IMR-90 (cell line): ENCODE measurements around the gene RSBN1L. TPM values are rescaled to one million over a fixed set of nuclear protein-coding genes. Genes with fewer than 3 reads are reported as not detected.

Source experiments
- ATAC-seq: fragments of 200-7000 bp; cut with Tn5 transposase; 2 replicates; pipeline ENCODE4 v1.9.1; 2020; ENCODE audit warnings: low read depth, mild to moderate bottlenecking, moderate library complexity
- BruUV-seq: library from RNA; stranded (reverse); fragments of 400-500 nt; replicated peaks from 2 replicates; lab custom pipeline; 2021; lab: Mats Ljungman, UMichigan
- CTCF ChIA-PET: fragments of 300-600 bp; formaldehyde crosslinking; extraction: SDS; loops from one replicate; lab custom pipeline; 2021; ENCODE audit warnings: antibody characterized with exemption; lab: Yijun Ruan, JAX
- POLR2A ChIA-PET: fragments of 300-600 bp; sonication (Branson Sonifier 250); formaldehyde crosslinking; loops from one replicate; lab custom pipeline; 2022; ENCODE audit warnings: antibody characterized with exemption; ENCODE audit not compliant: unreplicated experiment; lab: Charles Lee
- DNase-seq: peaks from one replicate; pipeline ENCODE4 v3.0.0; 2013
- H2AFZ ChIP-seq: replicated peaks from 2 replicates; pipeline ENCODE3; 2013; ENCODE audit warnings: low read length, mild to moderate bottlenecking; ENCODE audit not compliant: poor library complexity
- H2AK5ac ChIP-seq: 2 replicates; pipeline ENCODE4 v1.6.1; 2013; ENCODE audit warnings: low read depth, low read length, inconsistent platforms
- H2AK9ac ChIP-seq: replicated peaks from 2 replicates; pipeline ENCODE3; 2013; ENCODE audit warnings: mild to moderate bottlenecking, low read depth, low read length, moderate library complexity; ENCODE audit not compliant: poor library complexity
- H2BK120ac ChIP-seq: 2 replicates; pipeline ENCODE4 v1.6.1; 2013; ENCODE audit warnings: low read depth, low read length, inconsistent platforms
- H2BK15ac ChIP-seq: 3 replicates; pipeline ENCODE4 v1.6.1; 2013; ENCODE audit warnings: low read depth, low read length, inconsistent platforms
- H2BK20ac ChIP-seq: 2 replicates; pipeline ENCODE4 v1.6.1; 2013; ENCODE audit warnings: low read depth, mild to moderate bottlenecking, inconsistent platforms, low read length, moderate library complexity
- H2BK5ac ChIP-seq: 2 replicates; pipeline ENCODE4 v1.6.1; 2013; ENCODE audit warnings: mild to moderate bottlenecking, low read depth, low read length, inconsistent platforms; ENCODE audit not compliant: poor library complexity, severe bottlenecking
- H3K14ac ChIP-seq: replicated peaks from 2 replicates; pipeline ENCODE4 v1.6.1; 2013; ENCODE audit warnings: low read depth, low read length, inconsistent platforms
- H3K18ac ChIP-seq: 2 replicates; pipeline ENCODE4 v1.6.1; 2013; ENCODE audit warnings: low read depth, low read length, control low read depth
- H3K23ac ChIP-seq: 2 replicates; pipeline ENCODE4 v1.6.1; 2013; ENCODE audit warnings: low read depth, low read length, inconsistent platforms
- H3K27ac ChIP-seq: 2 replicates; pipeline ENCODE4 v1.5.1; 2013; ENCODE audit warnings: mild to moderate bottlenecking, control low read depth, low read length; ENCODE audit not compliant: insufficient read depth
- H3K27me3 ChIP-seq: 2 replicates; pipeline ENCODE4 v1.6.1; 2013; ENCODE audit warnings: low read length; ENCODE audit not compliant: control insufficient read depth, insufficient read depth
- H3K36me3 ChIP-seq: 2 replicates; pipeline ENCODE4 v1.6.1; 2013; ENCODE audit warnings: low read length, mixed read lengths; ENCODE audit not compliant: control insufficient read depth, insufficient read depth
- H3K4ac ChIP-seq: 2 replicates; pipeline ENCODE4 v1.6.1; 2013; ENCODE audit warnings: low read depth, low read length, inconsistent platforms
- H3K4me1 ChIP-seq: 2 replicates; pipeline ENCODE4 v1.6.1; 2013; ENCODE audit warnings: low read length, mixed read lengths; ENCODE audit not compliant: control insufficient read depth, insufficient read depth
- H3K4me2 ChIP-seq: 2 replicates; pipeline ENCODE4 v1.6.1; 2013; ENCODE audit warnings: low read depth, mild to moderate bottlenecking, control low read depth, low read length, moderate library complexity
- H3K4me3 ChIP-seq: 2 replicates; pipeline ENCODE4 v1.5.1; 2013; ENCODE audit warnings: low read depth, mild to moderate bottlenecking, control low read depth, low read length, moderate library complexity; ENCODE audit not compliant: insufficient read depth
- H3K56ac ChIP-seq: 2 replicates; pipeline ENCODE4 v1.6.1; 2013; ENCODE audit warnings: low read length, inconsistent platforms; ENCODE audit not compliant: insufficient read depth; ENCODE audit errors: extremely low read depth
- H3K79me1 ChIP-seq, 2 experiments: 2 replicates each; pipeline ENCODE4 v1.6.1; 2013; ENCODE audit warnings: low read length in 2 of 2, inconsistent platforms in 1 of 2, low read depth in 1 of 2
- H3K9ac ChIP-seq: 2 replicates; pipeline ENCODE4 v1.6.1; 2013; ENCODE audit warnings: low read depth, low read length, control low read depth
- H3K9me1 ChIP-seq: 2 replicates; pipeline ENCODE4 v1.6.1; 2013; ENCODE audit warnings: low read length, inconsistent platforms; ENCODE audit not compliant: insufficient read depth
- H3K9me3 ChIP-seq: 2 replicates; pipeline ENCODE4 v1.6.1; 2013; ENCODE audit warnings: low read length; ENCODE audit not compliant: control insufficient read depth, insufficient read depth
- H4K20me1 ChIP-seq: 2 replicates; pipeline ENCODE4 v1.6.1; 2013; ENCODE audit warnings: low read length, inconsistent platforms; ENCODE audit not compliant: insufficient read depth
- H4K5ac ChIP-seq: 2 replicates; pipeline ENCODE4 v1.6.1; 2013; ENCODE audit warnings: mild to moderate bottlenecking, low read depth, low read length, control low read depth
- H4K8ac ChIP-seq, 2 experiments: 2 replicates each; pipeline ENCODE4 v1.6.1; 2013; ENCODE audit warnings: low read depth in 2 of 2, low read length in 2 of 2, control low read depth in 1 of 2, inconsistent platforms in 1 of 2
- H4K91ac ChIP-seq: 2 replicates; pipeline ENCODE4 v1.6.1; 2013; ENCODE audit warnings: low read depth, low read length, inconsistent platforms; ENCODE audit not compliant: insufficient read depth
- CEBPB ChIP-seq: IDR thresholded peaks from 2 replicates; pipeline ENCODE4 v1.6.1; 2012; ENCODE audit warnings: low read depth, low read length, improper control_type of control experiment
- CTCF ChIP-seq: conservative IDR thresholded peaks from 2 replicates; pipeline ENCODE4 v1.5.1; 2012; ENCODE audit warnings: mild to moderate bottlenecking, low read depth, low read length, improper control_type of control experiment
- MAFK ChIP-seq: IDR thresholded peaks from 2 replicates; pipeline ENCODE4 v1.6.1; 2012; ENCODE audit warnings: low read depth, low read length, improper control_type of control experiment
- MAZ ChIP-seq: IDR thresholded peaks from 2 replicates; pipeline ENCODE4 v1.6.1; 2012; ENCODE audit warnings: low read depth, mild to moderate bottlenecking, low read length, improper control_type of control experiment, moderate library complexity, borderline replicate concordance
- RAD21 ChIP-seq: IDR thresholded peaks from 2 replicates; pipeline ENCODE4 v1.6.1; 2012; ENCODE audit warnings: low read length, improper control_type of control experiment
- RCOR1 ChIP-seq: IDR thresholded peaks from 2 replicates; pipeline ENCODE4 v1.6.1; 2012; ENCODE audit warnings: mild to moderate bottlenecking, low read length, improper control_type of control experiment; ENCODE audit not compliant: insufficient replicate concordance
- SMC3 ChIP-seq: fragments of 150-350 bp; IDR thresholded peaks from 2 replicates; pipeline ENCODE4 v1.6.1; 2016; ENCODE audit warnings: low read depth, mild to moderate bottlenecking, antibody characterized with exemption, low read length, moderate library complexity
- USF2 ChIP-seq: fragments of 150-350 bp; IDR thresholded peaks from 2 replicates; pipeline ENCODE4 v1.6.1; 2017; ENCODE audit warnings: mild to moderate bottlenecking, antibody characterized with exemption, low read length, low read depth
- WGBS, 2 experiments: methylation state at CpG; one replicate each; pipeline versions ENCODE4 v1.1.5 to v1.1.7; 2013; ENCODE audit warnings: missing lambda C conversion rate in 2 of 2; ENCODE audit not compliant: insufficient read length in 1 of 2; ENCODE audit errors: extremely low coverage in 2 of 2; 5-methylcytosine and 5-hydroxymethylcytosine counted together
- dilution Hi-C: fragments of 300-500 bp; cut with HindIII; formaldehyde crosslinking; loops from one replicate; pipeline ENCODE4 v1.14.3; 2018; ENCODE audit warnings: low sequenced_read_pairs; ENCODE audit not compliant: unreplicated experiment
- in situ Hi-C: fragments of 300-500 bp; cut with MboI; formaldehyde crosslinking; loops from 3 replicates; pipeline ENCODE4 v1.14.3; 2019; ENCODE audit warnings: low sequenced_read_pairs, inconsistent platforms, mixed read lengths
- intact Hi-C: fragments of 100-400 bp; cut with micrococcal nuclease; formaldehyde crosslinking; loops from 2 replicates; pipeline ENCODE4 v1.10.0; 2022
- polyA plus RNA-seq, 3 experiments: library from polyadenylated mRNA; depleted of rRNA; stranded (reverse); fragments of >200 nt; gene quantifications; 2 replicates each; pipeline ENCODE4 v1.2.3, GENCODE V29; 2012; ENCODE audit warnings: low replicate concordance in 1 of 3
- total RNA-seq: library from RNA; depleted of rRNA; stranded (reverse); fragments of >200 nt; gene quantifications from 2 replicates; pipeline ENCODE4 v1.2.3, GENCODE V29; 2012

Gene RSBN1L
- total and polyA plus RNA-seq, 2 of the 4 experiments (the other 2 are of a cell fraction): 7.8 to 14.7 TPM

DNA sequence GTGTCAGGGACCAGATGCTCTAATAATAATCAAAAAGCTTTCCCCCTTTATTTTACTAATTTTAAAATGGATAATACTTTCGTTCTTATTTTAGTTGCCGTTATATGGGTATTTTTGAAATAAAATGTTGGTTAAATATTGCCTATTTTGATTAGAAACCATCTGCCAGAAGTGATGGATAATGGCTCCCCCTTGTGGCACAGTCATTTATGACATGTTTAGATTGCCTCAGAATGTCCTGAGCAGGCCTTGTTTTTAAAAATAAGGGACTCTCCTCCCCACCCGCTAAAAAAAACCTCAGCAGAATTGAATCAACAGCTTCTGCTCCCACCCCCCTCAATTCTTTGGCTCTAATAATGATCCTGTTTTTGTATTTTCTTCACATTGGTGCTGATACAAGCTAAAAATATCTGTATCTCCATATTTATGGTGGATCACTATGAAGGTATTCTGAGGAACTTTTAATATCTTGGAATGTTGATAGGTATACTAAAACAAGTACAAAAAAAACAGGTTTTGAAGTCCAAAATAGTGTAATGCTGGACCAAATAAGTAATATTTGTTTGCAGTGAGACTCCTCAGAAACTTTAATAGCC is 63.1 kb downstream of the RSBN1L start:
- peak; percentile 76 for DNase-seq
- WGBS, 2 experiments: no CpG with 5 or more reads among the region's 3 CpGs
- no peak overlapping the region for H2BK120ac ChIP-seq
- H2AK5ac ChIP-seq: no peak overlapping the region
- H3K4ac ChIP-seq: no peak overlapping the region
- H3K79me1 ChIP-seq: peaks cover 26 to 63% of the 10 kb centered on the region in 2 experiments
- H3K14ac ChIP-seq: no peak overlapping the region; the same call in 1 of the 2 replicates
- dilution Hi-C loops (no loop called here), intact Hi-C loops (loop anchor here (1.0 kb wide), 3 partner anchors 63 to 108 kb away; partner anchors contain the start of gene RSBN1L), in situ Hi-C loops (no loop called here)
- H3K9me3 ChIP-seq: no peaks in the 10 kb centered on the region
- BruUV-seq: no TSS peak
- no peak overlapping the region for H3K27ac ChIP-seq
- H2BK15ac ChIP-seq: no peak overlapping the region
- CTCF ChIA-PET: interaction anchor here (0.6 to 1.5 kb wide), 6 partner anchors 71 to 110 kb away, joined by 3 to 4 read pairs (median 3); no protein-coding TSS in a partner anchor
- H3K27me3 ChIP-seq: no peaks in the 10 kb centered on the region
- H3K4me1 ChIP-seq: no peaks in the 10 kb centered on the region; the same call in 1 of the 2 replicates
- no peaks in the 10 kb centered on the region; the same call in 1 of the 2 replicates for H4K20me1 ChIP-seq
- H2BK5ac ChIP-seq: no peak overlapping the region
- no peaks in the 10 kb centered on the region for H3K36me3 ChIP-seq
- no peak overlapping the region for H3K23ac ChIP-seq
- POLR2A ChIA-PET: no interaction called here
- peak overlapping the region in 1 of 2 experiments; percentile 71; a peak in 2 of 4 replicates for H4K8ac ChIP-seq
- no peak overlapping the region for H4K5ac ChIP-seq
- no peak overlapping the region for H3K56ac ChIP-seq
- no peak overlapping the region for H2AFZ ChIP-seq
- no peak overlapping the region for H3K4me2 ChIP-seq
- H4K91ac ChIP-seq: no peak overlapping the region
- no peak overlapping the region for H3K9ac ChIP-seq
- peak; percentile 80 for ATAC-seq
- no peaks in the 10 kb centered on the region for H3K9me1 ChIP-seq
- H3K4me3 ChIP-seq: no peak overlapping the region
- H2BK20ac ChIP-seq: no peak overlapping the region
- H2AK9ac ChIP-seq: no peak overlapping the region
- H3K18ac ChIP-seq: no peak overlapping the region
- TF ChIP-seq RAD21: peak; percentile 92
- TF ChIP-seq USF2: no peak
- peak; percentile 87 for TF ChIP-seq CTCF
- peak; percentile 44; the same call in 1 of the 2 replicates for TF ChIP-seq CEBPB
- TF ChIP-seq SMC3: peak; percentile 90
- TF ChIP-seq RCOR1: no peak
- no peak for TF ChIP-seq MAZ
- TF ChIP-seq MAFK: no peak
